Hepatocyte (in vitro differentiated cells): ENCODE measurements around the gene SNX12. TPM values are rescaled to one million over a fixed set of nuclear protein-coding genes. Genes with fewer than 3 reads are reported as not detected.

Experiments
- DNase-seq: peaks from one replicate; pipeline ENCODE4 v3.0.0-alpha.2; 2016; ENCODE audit warnings: low spot score
- H2AFZ ChIP-seq: fragments of 200-600 bp; sonication (generic); 2 replicates; pipeline ENCODE4 v1.6.0; 2016; ENCODE audit warnings: antibody characterized with exemption, mild to moderate bottlenecking
- H3K27ac ChIP-seq: fragments of 200-600 bp; sonication (generic); 2 replicates; pipeline ENCODE4 v1.5.1; 2016; ENCODE audit warnings: mild to moderate bottlenecking
- H3K27me3 ChIP-seq: fragments of 200-600 bp; sonication (generic); 2 replicates; pipeline ENCODE4 v1.6.1; 2016
- H3K36me3 ChIP-seq: fragments of 200-600 bp; sonication (generic); replicated peaks from 2 replicates; pipeline ENCODE4 v1.5.1; 2016; ENCODE audit warnings: low read depth; ENCODE audit not compliant: insufficient read depth
- H3K4me1 ChIP-seq: fragments of 200-600 bp; sonication (generic); 2 replicates; pipeline ENCODE4 v1.5.1; 2016; ENCODE audit warnings: mild to moderate bottlenecking, moderate library complexity; ENCODE audit not compliant: insufficient read depth
- H3K4me2 ChIP-seq: fragments of 200-600 bp; sonication (generic); 2 replicates; pipeline ENCODE4 v1.6.0; 2016
- H3K4me3 ChIP-seq: fragments of 200-600 bp; sonication (generic); 2 replicates; pipeline ENCODE4 v1.5.1; 2016; ENCODE audit warnings: mild to moderate bottlenecking
- H3K79me2 ChIP-seq: fragments of 200-600 bp; sonication (generic); 2 replicates; pipeline ENCODE4 v1.6.0; 2017; ENCODE audit warnings: mild to moderate bottlenecking
- H3K9me2 ChIP-seq: fragments of 200-600 bp; sonication (generic); replicated peaks from 2 replicates; pipeline ENCODE4 v1.6.0; 2017; ENCODE audit warnings: mild to moderate bottlenecking; ENCODE audit not compliant: insufficient read depth
- H3K9me3 ChIP-seq: fragments of 200-600 bp; sonication (generic); 2 replicates; pipeline ENCODE4 v1.5.1; 2016; ENCODE audit warnings: low read depth, mild to moderate bottlenecking
- H4K20me1 ChIP-seq: fragments of 200-600 bp; sonication (generic); 2 replicates; pipeline ENCODE4 v1.6.0; 2016; ENCODE audit warnings: mild to moderate bottlenecking; ENCODE audit not compliant: insufficient read depth, poor library complexity, severe bottlenecking
- EZH2 ChIP-seq: fragments of 200-600 bp; sonication (generic); IDR thresholded peaks from 2 replicates; pipeline ENCODE4 v1.6.1; 2016; ENCODE audit warnings: antibody characterized with exemption, mild to moderate bottlenecking, borderline replicate concordance
- EZH2phosphoT487 ChIP-seq: fragments of 200-600 bp; sonication (generic); IDR thresholded peaks from one replicate; pipeline ENCODE4 v1.6.1; 2018; ENCODE audit warnings: antibody characterized with exemption, mild to moderate bottlenecking, low read depth, moderate library complexity; ENCODE audit not compliant: unreplicated experiment, severe bottlenecking
- WGBS: methylation state at CpG from one replicate; pipeline ENCODE4 v1.1.6; 2016; ENCODE audit warnings: low lambda C conversion rate; ENCODE audit errors: missing lambda C conversion rate; 5-methylcytosine and 5-hydroxymethylcytosine counted together
- polyA plus RNA-seq: library from polyadenylated mRNA; unstranded; fragments of >200 nt; fragmentation: Nextera tagmentation; extraction: Ambion mirVana; gene quantifications from 2 replicates; pipeline ENCODE4 v1.2.1, GENCODE V29; 2016
- total RNA-seq: library from RNA; depleted of rRNA; stranded (reverse); fragments of >200 nt; gene quantifications from 2 replicates; pipeline ENCODE4 v1.2.3, GENCODE V29; 2014
- TF ChIP-seq, protein P1 (sequence below): fragments of 200-600 bp; sonication (generic); IDR thresholded peaks from 2 replicates; pipeline ENCODE4 v1.5.1; 2016; ENCODE audit warnings: antibody characterized with exemption, mild to moderate bottlenecking; ENCODE audit not compliant: poor library complexity

The SNX12 gene
- total and polyA plus RNA-seq, 2 experiments from 2014 or later, result 8.3 to 68.8 TPM

DNA sequence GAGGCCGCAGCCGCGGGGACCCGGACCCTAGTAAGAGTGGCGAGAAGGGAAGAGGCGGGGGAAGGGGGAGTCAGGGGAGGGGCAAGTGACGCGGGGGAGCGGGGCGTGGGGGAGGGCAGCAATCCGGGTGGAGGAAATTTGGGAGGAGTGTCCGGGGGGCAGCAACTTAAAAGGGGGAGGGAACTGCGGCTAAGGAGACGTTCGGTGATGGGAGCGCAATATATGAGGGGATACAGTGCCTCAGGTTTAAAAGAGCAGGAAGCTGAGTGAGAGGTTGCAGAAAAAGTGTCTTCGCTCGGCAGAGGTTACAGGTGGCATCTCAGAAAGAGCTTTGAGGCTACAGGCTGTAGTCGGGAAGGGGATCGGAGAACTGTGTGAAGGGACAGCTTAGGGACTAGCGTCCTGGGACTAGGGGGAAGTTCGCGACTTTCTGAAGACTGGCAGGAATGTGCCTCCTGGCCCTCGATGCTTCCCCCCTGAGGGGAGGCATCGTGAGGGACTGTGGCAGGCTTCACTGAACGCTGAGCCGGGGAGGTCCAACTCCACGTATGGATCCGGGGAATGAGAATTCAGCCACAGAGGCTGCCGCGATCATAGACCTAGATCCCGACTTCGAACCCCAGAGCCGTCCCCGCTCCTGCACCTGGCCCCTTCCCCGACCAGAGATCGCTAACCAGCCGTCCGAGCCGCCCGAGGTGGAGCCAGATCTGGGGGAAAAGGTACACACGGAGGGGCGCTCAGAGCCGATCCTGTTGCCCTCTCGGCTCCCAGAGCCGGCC lies 28.0 kb upstream of the SNX12 start:
- Histone ChIP-seq H3K36me3 (no peaks in the 10 kb centered on the region), H3K79me2 (no peaks in the 10 kb centered on the region), H2AFZ (peak overlapping the region; percentile 10), H4K20me1 (no peaks in the 10 kb centered on the region), H3K4me3 (peak overlapping the region; percentile 43), H3K9me3 (no peaks in the 10 kb centered on the region), H3K27me3 (no peaks in the 10 kb centered on the region), H3K27ac (peak overlapping the region; percentile 65), H3K9me2 (no peaks in the 10 kb centered on the region), H3K4me1 (peaks cover 8% of the 10 kb centered on the region), H3K4me2 (peak overlapping the region; percentile 91)
- no peak for DNase-seq
- TF ChIP-seq EZH2phosphoT487 (no peak), EZH2 (no peak)
- TF ChIP-seq, protein P1, sequence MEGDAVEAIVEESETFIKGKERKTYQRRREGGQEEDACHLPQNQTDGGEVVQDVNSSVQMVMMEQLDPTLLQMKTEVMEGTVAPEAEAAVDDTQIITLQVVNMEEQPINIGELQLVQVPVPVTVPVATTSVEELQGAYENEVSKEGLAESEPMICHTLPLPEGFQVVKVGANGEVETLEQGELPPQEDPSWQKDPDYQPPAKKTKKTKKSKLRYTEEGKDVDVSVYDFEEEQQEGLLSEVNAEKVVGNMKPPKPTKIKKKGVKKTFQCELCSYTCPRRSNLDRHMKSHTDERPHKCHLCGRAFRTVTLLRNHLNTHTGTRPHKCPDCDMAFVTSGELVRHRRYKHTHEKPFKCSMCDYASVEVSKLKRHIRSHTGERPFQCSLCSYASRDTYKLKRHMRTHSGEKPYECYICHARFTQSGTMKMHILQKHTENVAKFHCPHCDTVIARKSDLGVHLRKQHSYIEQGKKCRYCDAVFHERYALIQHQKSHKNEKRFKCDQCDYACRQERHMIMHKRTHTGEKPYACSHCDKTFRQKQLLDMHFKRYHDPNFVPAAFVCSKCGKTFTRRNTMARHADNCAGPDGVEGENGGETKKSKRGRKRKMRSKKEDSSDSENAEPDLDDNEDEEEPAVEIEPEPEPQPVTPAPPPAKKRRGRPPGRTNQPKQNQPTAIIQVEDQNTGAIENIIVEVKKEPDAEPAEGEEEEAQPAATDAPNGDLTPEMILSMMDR, result no peak
- WGBS, result 40% methylated on average over 25 of the region's 46 CpGs

DNA sequence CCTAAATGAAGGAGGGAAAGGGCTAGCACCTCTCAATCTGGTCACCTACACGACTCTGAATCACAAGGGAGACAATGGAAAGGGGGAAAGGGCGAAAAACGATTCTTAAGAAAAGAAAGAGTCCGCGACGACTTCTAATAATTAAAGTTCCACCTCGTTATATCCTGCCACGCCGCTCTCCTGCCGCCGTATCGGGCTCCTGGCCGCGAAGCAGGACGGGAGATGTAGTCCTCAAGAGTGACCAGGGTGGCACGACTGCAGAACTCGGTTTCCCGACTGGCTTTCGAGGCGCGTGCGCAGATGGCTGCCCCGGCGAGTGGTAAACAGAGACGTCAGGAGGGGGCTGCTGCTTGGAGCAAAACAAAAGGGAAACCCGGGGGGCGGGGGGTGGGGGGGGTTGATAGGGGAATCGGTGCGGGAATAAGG lies 27.4 kb upstream of the SNX12 start, which contains the start of gene FOXO4:
FOXO4 (plus strand) TSS at position 297 of the 426 bp plus-strand sequence. CDS start 678 bp downstream, outside the sequence.
- peak; percentile 92 for DNase-seq

DNA sequence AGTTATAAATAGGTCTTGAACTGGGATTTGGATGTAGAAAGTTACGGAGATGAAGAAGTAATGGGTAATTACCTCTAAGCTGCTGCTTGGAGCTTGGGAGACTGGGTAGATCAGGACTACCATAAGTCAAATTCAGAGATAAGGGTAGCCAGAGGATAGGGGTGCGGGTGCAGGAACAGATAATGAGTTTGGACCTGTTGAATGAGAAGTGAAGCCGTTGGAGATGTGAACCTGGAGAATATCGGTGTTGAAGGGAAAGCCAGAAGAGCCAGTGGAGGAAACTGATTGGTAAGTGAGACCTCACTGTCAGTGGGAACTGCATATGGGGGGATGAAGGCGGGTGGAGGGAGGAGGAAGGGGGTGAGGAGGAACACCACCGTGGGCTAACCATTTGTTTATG lies 26.9 kb upstream of the SNX12 start:
- no peaks in the 10 kb centered on the region for H3K9me2 ChIP-seq
- H3K36me3 ChIP-seq, result no peaks in the 10 kb centered on the region
- WGBS, result 33% methylated on average over 6 of the region's 6 CpGs
- H2AFZ ChIP-seq, result peak overlapping the region; percentile 80
- peaks cover 8% of the 10 kb centered on the region for H3K4me1 ChIP-seq
- H3K4me3 ChIP-seq, result peak overlapping the region; percentile 13
- H3K79me2 ChIP-seq, result no peaks in the 10 kb centered on the region
- DNase-seq, result no peak
- no peaks in the 10 kb centered on the region for H4K20me1 ChIP-seq
- TF ChIP-seq, protein P1, result no peak
- TF ChIP-seq EZH2phosphoT487, result no peak
- TF ChIP-seq EZH2, result no peak
- H3K27ac ChIP-seq, result no peak overlapping the region
- no peaks in the 10 kb centered on the region for H3K27me3 ChIP-seq
- H3K4me2 ChIP-seq, result peak overlapping the region; percentile 77
- H3K9me3 ChIP-seq, result no peaks in the 10 kb centered on the region

More for the DNA sequence above, 27.4 kb upstream of the SNX12 start, which contains the start of gene FOXO4:
- Histone ChIP-seq H2AFZ (peak within 1 kb of the TSS; percentile 80), H4K20me1 (no peaks in the 10 kb centered on the region), H3K27me3 (no peaks in the 10 kb centered on the region), H3K79me2 (no peaks in the 10 kb centered on the region), H3K36me3 (no peaks in the 10 kb centered on the region), H3K4me3 (peak within 1 kb of the TSS; percentile 43), H3K4me1 (peaks cover 8% of the 10 kb centered on the region), H3K4me2 (peak within 1 kb of the TSS; percentile 91), H3K9me2 (no peaks in the 10 kb centered on the region), H3K9me3 (no peaks in the 10 kb centered on the region), H3K27ac (peak within 1 kb of the TSS; percentile 65)
- 47% methylated on average over 26 of the region's 29 CpGs for whole genome bisulfite sequencing
- TF ChIP-seq EZH2phosphoT487 (no peak), EZH2 (no peak)
- TF ChIP-seq, protein P1, result no peak
